ENCODE results near the gene DBX1. TPM values are rescaled to one million over a fixed set of nuclear protein-coding genes. Genes with fewer than 3 reads are reported as not detected.

DBX1 gene, protein sequence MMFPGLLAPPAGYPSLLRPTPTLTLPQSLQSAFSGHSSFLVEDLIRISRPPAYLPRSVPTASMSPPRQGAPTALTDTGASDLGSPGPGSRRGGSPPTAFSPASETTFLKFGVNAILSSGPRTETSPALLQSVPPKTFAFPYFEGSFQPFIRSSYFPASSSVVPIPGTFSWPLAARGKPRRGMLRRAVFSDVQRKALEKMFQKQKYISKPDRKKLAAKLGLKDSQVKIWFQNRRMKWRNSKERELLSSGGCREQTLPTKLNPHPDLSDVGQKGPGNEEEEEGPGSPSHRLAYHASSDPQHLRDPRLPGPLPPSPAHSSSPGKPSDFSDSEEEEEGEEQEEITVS
- not detected for total RNA-seq
- polyA plus RNA-seq = not detected
- long read RNA-seq, donor 1 = 0 reads
- long read RNA-seq, donor 2 = 0 reads
- long read RNA-seq, donor 3, partial matches to known transcripts = 0 of 1 reads
- long read RNA-seq, donor 3, other reads (novel, unspliced or antisense) = 0 of 1 reads
- long read RNA-seq, donor 4 = 0 reads
- long read RNA-seq, donor 5 = 0 reads
- long read RNA-seq, donor 6 = 0 reads
- long read RNA-seq, donor 7 = 0 reads
- long read RNA-seq, donor 8 = 0 reads
- long read RNA-seq, donor 9 = 0 reads
- long read RNA-seq, donor 10 = 0 reads

DNA sequence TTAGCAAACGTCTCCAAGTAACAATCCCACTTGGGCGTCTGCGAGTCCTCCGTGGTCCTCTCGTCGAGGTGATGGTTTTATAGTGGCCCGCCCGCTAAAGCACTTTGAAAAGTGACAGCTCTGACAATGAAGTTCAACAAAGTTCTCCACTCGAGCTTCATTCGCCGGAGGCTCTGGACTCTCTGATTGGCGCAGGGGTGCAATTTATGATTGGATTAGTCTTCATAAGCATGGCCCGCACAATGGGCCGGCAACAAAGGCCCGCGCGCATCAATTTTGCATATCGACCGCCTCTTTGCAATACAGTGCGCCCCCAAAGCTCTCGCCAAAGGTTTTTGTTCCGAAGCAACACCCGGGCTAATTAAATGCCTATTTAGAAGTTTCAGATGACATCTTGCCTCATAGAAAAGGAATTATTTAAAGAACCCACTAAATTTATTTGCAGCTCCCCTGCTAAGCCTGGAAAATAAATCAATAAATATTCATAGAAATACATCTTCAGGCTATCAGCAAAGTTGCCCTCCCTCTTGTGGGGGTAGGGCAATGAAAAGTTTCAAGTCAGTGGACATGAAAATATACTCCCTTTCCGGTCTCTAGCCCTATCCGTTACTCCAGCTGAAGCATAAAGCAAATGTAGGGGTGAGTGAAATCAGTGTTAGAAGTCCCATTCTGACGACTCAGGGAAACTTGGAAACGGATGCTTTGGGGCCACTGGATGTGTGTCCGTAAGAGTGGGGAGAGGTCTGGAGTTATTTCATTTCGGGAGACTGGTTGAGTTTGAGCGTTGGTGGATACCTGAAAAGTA is at the start of gene DBX1:
TSS of gene DBX1 (minus strand) at position 51 of the 805 bp plus-strand sequence. CDS start 151 bp downstream, outside the sequence.
- no peak for TF ChIP-seq POLR2A (IDR thresholded peaks at IDR 0.05)
- TF ChIP-seq, protein P1, sequence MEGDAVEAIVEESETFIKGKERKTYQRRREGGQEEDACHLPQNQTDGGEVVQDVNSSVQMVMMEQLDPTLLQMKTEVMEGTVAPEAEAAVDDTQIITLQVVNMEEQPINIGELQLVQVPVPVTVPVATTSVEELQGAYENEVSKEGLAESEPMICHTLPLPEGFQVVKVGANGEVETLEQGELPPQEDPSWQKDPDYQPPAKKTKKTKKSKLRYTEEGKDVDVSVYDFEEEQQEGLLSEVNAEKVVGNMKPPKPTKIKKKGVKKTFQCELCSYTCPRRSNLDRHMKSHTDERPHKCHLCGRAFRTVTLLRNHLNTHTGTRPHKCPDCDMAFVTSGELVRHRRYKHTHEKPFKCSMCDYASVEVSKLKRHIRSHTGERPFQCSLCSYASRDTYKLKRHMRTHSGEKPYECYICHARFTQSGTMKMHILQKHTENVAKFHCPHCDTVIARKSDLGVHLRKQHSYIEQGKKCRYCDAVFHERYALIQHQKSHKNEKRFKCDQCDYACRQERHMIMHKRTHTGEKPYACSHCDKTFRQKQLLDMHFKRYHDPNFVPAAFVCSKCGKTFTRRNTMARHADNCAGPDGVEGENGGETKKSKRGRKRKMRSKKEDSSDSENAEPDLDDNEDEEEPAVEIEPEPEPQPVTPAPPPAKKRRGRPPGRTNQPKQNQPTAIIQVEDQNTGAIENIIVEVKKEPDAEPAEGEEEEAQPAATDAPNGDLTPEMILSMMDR (IDR thresholded peaks at IDR 0.05) = no peak
- no peaks in the 10 kb centered on the region for H3K9me3 ChIP-seq (replicated peaks in 1 of 3)
- no peaks in the 10 kb centered on the region for H3K36me3 ChIP-seq (replicated peaks in 1 of 2)
- H3K27ac ChIP-seq = no peak within 1 kb of the TSS
- no peak for DNase-seq
- H3K4me3 ChIP-seq = no peak within 1 kb of the TSS
- intact Hi-C loops (cut with DNase I) = no loop called here
- peaks cover 7 to 14% of the 10 kb centered on the region in 2 donors for H3K4me1 ChIP-seq (replicated peaks in 1 of 2)
- WGBS, 4 donors = 4 to 8% (median 5%) methylated on average over 25 to 30 of the region's 30 CpGs
- H3K27me3 ChIP-seq = peaks cover 97% of the 10 kb centered on the region

DNA sequence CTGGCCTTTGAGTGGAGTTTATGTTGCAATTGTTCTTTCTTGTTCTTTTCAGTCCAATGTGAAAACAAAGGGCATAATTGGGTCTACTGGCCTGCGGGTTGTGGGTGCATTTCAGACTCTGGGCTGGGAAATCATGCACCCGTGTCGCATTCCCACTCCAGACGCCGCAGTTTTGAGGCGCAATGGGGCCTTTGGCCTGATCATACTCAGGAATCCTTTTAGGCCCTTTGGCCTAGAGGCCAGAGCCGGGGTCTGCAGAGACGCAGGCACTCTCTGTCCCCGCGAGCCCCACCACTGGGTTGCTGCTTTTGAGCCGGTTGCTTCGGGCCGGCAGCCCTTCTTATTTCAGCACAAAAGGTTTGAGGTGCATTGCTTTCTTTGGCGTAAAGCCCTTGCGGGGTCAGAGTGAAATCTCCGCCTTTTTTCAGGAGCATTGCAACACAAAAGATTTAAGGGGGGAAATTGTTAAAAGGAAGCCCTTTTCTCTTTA is 48.4 kb upstream of the DBX1 start:
- TF ChIP-seq POLR2A (IDR thresholded peaks at IDR 0.05) = no peak
- TF ChIP-seq, protein P1 (IDR thresholded peaks at IDR 0.05) = no peak
- no peak for DNase-seq
- Histone ChIP-seq H3K4me3 (no peak overlapping the region), H3K4me1 (replicated peaks in 1 of 2) (no peaks in the 10 kb centered on the region), H3K27ac (no peak overlapping the region), H3K9me3 (replicated peaks in 1 of 3) (no peaks in the 10 kb centered on the region), H3K36me3 (replicated peaks in 1 of 2) (no peaks in the 10 kb centered on the region), H3K27me3 (peaks cover 31% of the 10 kb centered on the region)
- intact Hi-C loops (cut with DNase I) = no loop called here
- 15 to 24% (median 19%) methylated on average over 16 of the region's 16 CpGs for WGBS, 4 donors

DNA sequence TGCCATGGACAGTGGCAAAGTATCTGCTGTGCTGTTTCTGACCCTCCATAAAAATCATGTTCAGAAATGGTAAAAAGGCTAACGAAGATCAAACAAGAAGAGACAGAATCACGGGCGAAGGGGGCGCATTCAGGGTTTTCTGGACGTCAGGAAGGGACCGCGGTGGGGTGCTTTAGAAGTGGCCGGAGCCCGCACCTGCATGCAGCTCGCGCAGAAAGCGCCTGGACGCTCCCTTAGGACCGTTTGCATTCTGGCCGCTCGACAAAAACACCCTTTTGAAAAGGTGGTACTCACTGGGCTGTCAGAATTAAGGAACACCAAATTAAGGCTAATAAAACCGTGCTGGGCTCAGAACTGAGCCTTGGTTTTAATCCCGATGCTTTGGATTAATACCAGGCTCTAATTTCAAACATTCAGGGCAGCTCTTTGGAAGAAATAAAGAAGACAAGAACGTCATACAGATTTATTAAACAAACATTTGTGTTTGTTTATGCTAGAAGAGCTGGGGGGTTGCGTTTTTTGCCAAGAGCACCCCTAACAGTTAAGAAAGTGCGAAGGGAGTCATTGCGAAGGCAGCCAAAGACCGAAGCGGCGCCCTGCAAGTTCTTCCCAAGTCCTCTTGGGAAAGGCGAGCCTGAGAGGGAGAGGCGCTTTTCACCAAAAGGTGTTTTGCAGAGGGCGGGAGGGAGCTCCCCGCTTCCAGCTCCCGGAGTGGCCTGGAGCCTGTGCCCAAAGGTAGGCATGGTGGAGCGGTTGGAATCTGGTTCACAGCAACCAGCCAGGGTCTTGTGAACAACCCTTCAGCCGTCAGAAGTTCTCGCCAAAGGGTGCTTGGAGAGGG is 47.7 kb upstream of the DBX1 start:
- Histone ChIP-seq H3K4me3 (no peak overlapping the region), H3K9me3 (replicated peaks in 1 of 3) (no peaks in the 10 kb centered on the region), H3K27ac (no peak overlapping the region), H3K27me3 (peaks cover 31% of the 10 kb centered on the region), H3K36me3 (replicated peaks in 1 of 2) (no peaks in the 10 kb centered on the region), H3K4me1 (replicated peaks in 1 of 2) (no peaks in the 10 kb centered on the region)
- DNase-seq = no peak
- TF ChIP-seq POLR2A (IDR thresholded peaks at IDR 0.05) = no peak
- TF ChIP-seq, protein P1 (IDR thresholded peaks at IDR 0.05) = no peak
- 7 to 8% (median 8%) methylated on average over 30 to 33 of the region's 33 CpGs for WGBS, 4 donors
- intact Hi-C loops (cut with DNase I) = no loop called here

All from adrenal gland (tissue), 19 donors.